Hematopoietic multipotent progenitor cell treated with erythropoietin and hydrocortisone succinate and interleukin-3 and kit ligand, for 6 days (in vitro differentiated cells): ENCODE measurements around the gene MARK3.
A peak's percentile ranks its signal among the peaks of the same experiment; 100 is the strongest.

Source experiments
- DNase-seq: peaks from one replicate; pipeline ENCODE4 v3.0.0-alpha.2; 2015

The MARK3 gene

GRCh38 chr14:103367995-103368394, 17.2 kb upstream of the MARK3 start:
- DNase-seq, result no peak

DNA sequence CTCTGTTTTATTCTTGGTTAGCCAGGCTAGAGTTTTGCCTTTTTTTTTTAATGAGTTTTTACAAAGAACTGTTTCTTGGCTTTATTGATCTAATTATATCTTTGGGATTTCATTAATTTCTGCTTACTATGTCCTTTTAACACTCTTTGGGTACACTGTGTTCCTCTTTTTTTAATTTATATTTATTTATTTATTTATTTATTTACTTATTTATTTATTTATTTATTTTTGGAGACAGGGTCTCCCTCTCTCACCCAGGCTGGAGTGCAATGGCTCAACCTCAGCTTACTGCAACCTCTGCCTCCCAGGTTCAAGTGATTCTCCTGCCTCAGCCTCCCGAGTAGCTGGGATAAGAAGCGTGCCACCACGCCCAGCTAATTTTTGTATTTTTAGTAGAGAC, 15.1 kb upstream of the MARK3 start:
- DNase-seq, result no peak

- no peak for DNase-seq
Measured at GRCh38 chr14:103372017-103372416, 13.2 kb upstream of the MARK3 start.

DNA sequence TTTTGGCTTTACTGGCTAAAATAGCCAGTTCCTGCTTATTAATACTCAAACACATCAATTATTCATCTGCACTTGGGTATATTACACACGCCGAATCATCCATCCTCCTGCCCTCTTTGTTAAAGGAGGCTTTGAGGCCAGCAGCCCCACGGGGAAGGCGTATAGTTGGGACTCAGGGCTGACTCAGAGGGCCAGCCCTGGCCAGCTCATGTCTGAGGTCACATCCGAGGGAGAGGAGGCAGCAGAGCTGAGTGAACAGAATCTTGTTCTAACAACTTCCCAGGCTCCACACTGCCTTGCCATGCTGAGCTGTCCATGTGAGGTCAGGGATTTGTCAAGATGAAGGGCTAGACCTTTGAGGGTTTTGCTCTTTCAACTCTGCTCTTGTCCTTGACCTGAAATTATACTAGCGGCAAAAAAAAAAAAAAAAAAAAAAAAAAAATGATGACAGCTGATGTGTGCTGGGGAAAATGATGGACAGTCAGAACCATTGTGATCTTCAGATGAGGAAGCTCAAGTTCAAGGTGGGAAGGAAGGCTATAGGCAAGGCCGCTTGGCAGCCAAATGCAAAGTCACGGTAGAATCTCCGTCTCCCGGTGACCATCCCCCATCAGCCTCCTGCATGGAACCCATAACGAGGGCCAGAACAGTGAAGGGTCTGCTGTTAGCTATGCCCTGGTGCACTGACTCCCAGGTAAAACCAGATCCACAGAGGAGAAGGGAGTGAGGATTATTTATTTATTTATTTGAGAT, 12.5 kb upstream of the MARK3 start:
- DNase-seq, result peak; percentile 37

DNA sequence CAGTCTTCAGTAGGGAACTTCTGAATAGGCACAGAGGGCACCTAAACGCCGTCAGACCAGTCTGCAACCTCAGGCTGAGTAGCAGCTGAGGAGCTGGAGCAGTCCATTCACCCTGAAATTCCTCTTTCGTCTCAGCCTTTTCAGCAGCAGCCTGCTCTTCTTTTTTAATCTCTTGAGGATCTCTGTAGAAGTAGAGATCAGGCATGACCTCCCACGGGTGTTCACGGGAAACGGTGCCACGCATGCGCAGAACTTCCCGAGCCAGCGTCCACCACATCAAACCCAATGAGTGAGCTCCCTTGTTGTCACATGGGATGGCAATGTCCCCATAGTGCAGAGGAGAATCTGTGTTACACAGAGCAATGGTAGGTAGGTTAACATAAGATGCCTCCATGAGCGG, 11.1 kb upstream of the MARK3 start:
- no peak for DNase-seq

DNA sequence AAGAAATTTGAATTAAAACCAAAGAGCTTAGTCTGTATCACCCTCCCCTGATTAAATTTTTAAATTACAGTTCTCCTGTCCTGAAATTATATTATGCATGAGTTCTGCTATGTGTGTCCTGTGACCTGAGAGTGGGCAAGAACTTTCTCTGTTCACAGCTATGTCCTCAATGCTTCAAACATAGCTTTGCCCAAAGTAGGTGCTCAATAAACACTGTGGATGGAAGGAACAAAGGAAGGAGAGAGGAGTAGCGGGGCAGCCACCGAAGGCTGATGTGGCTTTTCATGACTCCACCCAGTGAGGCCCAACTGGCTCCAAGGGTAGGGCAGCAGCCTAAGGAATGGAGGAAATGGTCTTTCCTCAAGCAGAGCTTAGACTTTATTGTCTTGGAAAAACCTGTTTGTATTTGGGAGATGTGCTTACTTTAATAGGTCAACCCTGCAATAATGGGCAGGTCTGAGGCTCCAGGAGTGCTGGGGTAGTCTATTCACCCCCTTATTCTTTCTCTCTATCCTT, 7.6 kb upstream of the MARK3 start:
- DNase-seq, result peak; percentile 64

DNA sequence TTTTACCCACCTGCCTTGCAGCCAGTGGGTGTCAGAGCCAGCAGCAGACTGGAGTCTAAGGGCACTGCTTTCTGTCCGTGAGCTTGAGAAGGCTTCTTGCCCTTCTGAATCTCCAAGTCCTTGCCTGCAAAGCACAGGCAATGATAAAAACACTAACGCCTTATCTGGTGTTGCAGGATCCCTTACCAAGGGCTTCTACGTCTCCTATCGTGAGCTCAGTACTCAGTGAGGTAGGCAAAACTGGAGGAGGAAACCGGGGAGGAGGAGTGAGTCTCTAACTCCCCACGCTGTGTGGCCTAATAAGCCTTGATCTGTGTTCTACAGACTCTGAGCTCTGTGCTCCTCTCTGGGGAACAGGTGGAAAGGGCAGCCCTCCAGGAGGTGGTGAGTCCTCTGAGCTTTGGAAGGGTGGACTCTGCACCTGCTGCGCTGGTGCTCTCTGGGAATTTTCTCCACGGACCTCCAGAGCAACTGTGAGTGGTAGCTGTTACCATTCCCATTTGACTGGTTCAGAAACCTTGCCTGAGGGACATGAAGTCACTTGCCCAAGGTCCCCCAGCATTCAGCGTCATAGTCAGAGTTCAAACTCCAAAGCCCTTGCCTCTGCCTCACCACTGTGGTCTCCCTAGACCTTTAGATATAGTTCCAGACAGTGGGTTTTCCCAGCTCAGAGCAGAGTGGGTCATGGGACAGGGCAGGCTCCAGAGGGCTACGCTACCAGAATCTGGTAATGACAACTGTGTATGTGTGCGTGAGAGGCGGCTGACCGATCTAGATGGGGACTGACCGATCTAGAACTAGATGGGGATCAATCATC, 7.0 kb upstream of the MARK3 start:
- peak; percentile 98 for DNase-seq

DNA sequence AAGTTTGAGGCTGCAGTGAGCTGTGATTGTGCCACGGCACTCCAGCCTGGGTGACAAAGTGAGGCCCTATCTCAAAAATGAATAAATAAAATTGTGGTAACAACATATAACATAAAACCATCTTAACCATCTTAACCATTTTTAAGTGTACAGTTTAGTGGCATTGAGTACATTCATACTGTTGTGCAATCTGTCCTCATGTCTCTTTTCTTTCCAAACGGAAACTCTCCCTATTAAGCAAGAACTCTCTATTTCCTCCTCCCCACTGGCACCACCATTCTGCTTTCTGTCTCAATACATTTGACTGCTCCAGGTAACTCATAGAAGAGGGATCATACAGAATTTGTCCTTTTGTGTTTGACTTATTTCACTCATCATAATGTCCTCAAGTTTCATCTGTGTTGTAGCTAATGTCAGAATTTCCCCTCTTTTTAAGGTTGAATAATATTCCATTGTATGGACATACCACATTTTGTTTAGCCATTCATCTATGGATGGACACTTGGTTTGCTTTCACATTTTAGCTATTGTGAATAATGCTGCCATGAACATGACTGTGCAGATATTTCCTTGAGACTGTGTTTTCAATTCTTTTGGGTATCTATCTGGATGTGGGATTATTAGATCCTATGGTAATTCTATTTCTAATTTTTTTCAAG, 4.4 kb upstream of the MARK3 start:
- no peak for DNase-seq

DNA sequence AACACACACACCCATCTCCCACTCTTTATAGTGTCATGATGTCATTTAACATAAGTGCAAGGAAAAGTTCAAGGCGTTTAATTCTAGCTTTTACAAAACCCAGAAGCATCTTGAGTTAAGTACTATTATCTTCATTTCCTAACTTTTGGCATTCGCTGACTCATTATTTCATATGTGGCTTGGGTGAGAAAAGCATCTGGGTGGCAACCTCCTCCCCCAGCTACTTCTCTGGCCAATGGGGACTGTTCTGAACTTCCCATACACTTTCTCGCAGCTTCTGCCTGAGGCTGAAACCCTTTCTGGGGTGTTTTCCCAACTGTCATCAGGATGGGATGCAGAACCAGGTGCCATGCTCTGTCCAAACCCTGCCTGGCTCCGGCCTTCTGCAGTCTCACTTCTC, 2.8 kb upstream of the MARK3 start:
- DNase-seq, result peak; percentile 77

- no peak for DNase-seq
Measured at GRCh38 chr14:103384450-103385151, 614 bp upstream of the MARK3 start.

- DNase-seq, result peak; percentile 51
Measured at GRCh38 chr14:103385929-103386712, 906 bp downstream of the MARK3 start.

DNA sequence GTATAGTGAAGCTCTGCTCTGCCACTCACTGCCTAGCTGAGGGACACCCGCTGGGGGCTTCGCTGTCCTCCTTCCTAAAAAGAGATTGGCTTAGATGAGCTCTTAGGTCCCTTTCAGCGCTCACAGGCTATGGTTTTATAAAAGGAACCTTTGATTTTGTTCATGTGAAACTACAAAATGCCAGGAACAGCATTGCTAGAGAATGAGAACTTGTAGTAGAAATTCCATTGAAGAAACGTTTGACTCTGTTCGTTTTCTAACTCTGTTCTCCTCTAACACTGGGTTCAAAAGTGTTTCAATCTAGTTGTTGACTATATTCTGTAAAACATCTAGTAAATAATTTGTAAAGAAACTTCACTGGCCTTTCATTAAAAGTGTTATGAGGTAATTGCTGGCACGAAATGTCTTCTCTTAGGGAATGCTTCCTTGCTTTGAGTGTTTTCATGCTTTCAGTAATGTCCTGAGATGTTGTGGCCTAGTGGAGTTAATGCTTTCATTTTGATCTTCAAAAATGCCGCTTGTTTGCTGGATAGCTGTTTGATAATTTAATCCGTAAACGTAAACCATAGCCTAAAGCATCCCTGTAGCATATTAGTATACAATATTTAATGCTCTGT, 1.6 kb downstream of the MARK3 start:
- no peak for DNase-seq

- no peak for DNase-seq
Measured at GRCh38 chr14:103388664-103389063, 3.4 kb downstream of the MARK3 start.

- no peak for DNase-seq
Measured at GRCh38 chr14:103390605-103391004, 5.4 kb downstream of the MARK3 start.

GRCh38 chr14:103391048-103391447, 5.8 kb downstream of the MARK3 start:
- DNase-seq, result peak; percentile 90

GRCh38 chr14:103392106-103392505, 6.9 kb downstream of the MARK3 start:
- no peak for DNase-seq

DNA sequence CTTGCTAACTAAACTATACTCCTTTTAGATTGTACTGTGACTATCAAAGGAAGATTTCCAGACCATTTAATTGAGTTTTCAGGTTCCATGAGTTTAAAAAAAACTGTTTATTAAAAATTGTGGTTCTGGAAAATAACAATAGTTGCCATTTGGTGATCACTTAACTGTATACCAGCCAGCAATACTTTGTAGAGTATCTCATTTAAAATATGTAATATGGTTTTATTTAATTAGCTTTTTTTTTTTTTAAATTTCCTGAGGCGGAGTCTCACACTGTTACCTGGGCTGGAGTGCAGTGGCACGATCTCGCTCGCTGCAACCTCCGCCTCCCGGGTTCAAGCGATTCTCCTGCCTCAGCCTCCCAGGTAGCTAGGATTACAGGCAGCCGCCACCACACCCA, 7.4 kb downstream of the MARK3 start:
- no peak for DNase-seq

DNA sequence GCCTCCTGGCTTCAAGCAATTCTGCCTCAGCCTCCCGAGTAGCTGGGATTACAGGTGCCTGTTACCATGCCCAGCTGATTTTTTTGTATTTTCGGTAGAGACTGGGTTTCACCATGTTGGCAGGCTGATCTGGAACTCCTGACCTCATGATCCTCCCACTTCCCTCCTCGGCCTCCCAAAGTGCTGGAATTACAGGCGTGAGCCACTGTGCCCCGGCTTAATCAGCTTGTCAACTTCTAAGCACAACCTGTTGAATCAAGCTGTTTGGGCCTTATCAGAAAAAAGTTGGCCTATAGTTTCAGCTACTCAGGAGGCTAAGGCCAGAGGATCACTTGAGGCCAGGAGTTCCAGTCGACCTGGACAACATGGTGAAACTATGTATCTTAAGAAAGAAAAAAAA, 7.9 kb downstream of the MARK3 start:
- DNase-seq, result no peak

GRCh38 chr14:103393676-103394626, 8.7 kb downstream of the MARK3 start:
- peak; percentile 96 for DNase-seq

DNA sequence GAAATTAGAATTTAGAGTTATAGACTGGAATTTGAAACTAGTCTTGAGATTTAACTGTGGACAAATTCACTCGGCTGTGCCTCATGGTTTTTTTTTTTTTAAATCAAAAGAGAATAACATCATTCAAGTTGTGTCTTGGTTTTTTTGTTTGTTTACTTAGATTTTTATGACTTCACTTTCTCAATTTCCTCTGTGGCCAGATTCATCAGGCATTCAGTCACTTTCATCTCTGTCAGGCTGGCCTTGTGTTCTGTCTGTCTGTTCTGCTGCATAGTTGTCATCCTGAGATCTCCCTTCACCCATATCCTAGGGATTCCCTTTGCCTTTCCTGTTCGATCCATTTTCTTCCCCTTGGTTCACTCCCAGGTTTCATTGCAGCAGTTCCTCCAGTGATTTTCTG, 10.0 kb downstream of the MARK3 start:
- DNase-seq, result no peak
